H9 (cell line): Measurements from ENCODE around the gene TTC24. TPM values are rescaled to one million over a fixed set of nuclear protein-coding genes. Genes with fewer than 3 reads are reported as not detected.

Experiments used
- DNase-seq: peaks from one replicate; pipeline ENCODE4 v3.0.0-alpha.2; 2017
- H2AFZ ChIP-seq: one replicate; pipeline ENCODE4 v1.6.1; 2013; ENCODE audit warnings: mild to moderate bottlenecking, low read length, control low read depth, moderate library complexity
- H2AK5ac ChIP-seq: 2 replicates; pipeline ENCODE4 v1.6.1; 2013; ENCODE audit warnings: low read length, control low read depth, mixed read lengths; ENCODE audit not compliant: insufficient read length
- H2BK120ac ChIP-seq: one replicate; pipeline ENCODE4 v1.6.1; 2013; ENCODE audit warnings: low read depth, mild to moderate bottlenecking, low read length, control low read depth, inconsistent platforms; ENCODE audit not compliant: poor library complexity, severe bottlenecking
- H2BK12ac ChIP-seq: 2 replicates; pipeline ENCODE4 v1.6.1; 2013; ENCODE audit warnings: low read length, control low read depth, mixed read lengths, low read depth; ENCODE audit not compliant: insufficient read length
- H2BK15ac ChIP-seq: 2 replicates; pipeline ENCODE4 v1.6.1; 2013; ENCODE audit warnings: low read depth, low read length, control low read depth
- H2BK20ac ChIP-seq: one replicate; pipeline ENCODE4 v1.6.1; 2013; ENCODE audit warnings: low read depth, mild to moderate bottlenecking, low read length, control low read depth, inconsistent platforms; ENCODE audit not compliant: poor library complexity, severe bottlenecking
- H2BK5ac ChIP-seq: 2 replicates; pipeline ENCODE4 v1.6.1; 2013; ENCODE audit warnings: low read length, control low read depth, mixed read lengths; ENCODE audit not compliant: insufficient read length
- H3K14ac ChIP-seq: 2 replicates; pipeline ENCODE4 v1.6.1; 2013; ENCODE audit warnings: low read length, control low read depth; ENCODE audit not compliant: insufficient read depth
- H3K18ac ChIP-seq: 2 replicates; pipeline ENCODE4 v1.6.1; 2013; ENCODE audit warnings: low read depth, mild to moderate bottlenecking, mixed read lengths, low read length, control low read depth; ENCODE audit not compliant: insufficient read length
- H3K23ac ChIP-seq: 2 replicates; pipeline ENCODE4 v1.6.1; 2013; ENCODE audit warnings: low read length, control low read depth, mixed read lengths, low read depth; ENCODE audit not compliant: insufficient read length
- H3K23me2 ChIP-seq: 2 replicates; pipeline ENCODE4 v1.6.1; 2013; ENCODE audit warnings: low read depth, mild to moderate bottlenecking, mixed read lengths, low read length, control low read depth; ENCODE audit not compliant: insufficient read length, poor library complexity, severe bottlenecking
- H3K27ac ChIP-seq: 2 replicates; pipeline ENCODE4 v1.5.1; 2013; ENCODE audit warnings: low read length, control low read depth, mixed read lengths, low read depth; ENCODE audit not compliant: insufficient read length
- H3K27me3 ChIP-seq: 2 replicates; pipeline ENCODE4 v1.6.1; 2013; ENCODE audit warnings: low read length, control low read depth, inconsistent platforms; ENCODE audit not compliant: insufficient read depth
- H3K4ac ChIP-seq: 2 replicates; pipeline ENCODE4 v1.6.1; 2013; ENCODE audit warnings: low read depth, mild to moderate bottlenecking, control low read depth, inconsistent platforms, low read length, moderate library complexity
- H3K4me1 ChIP-seq: 2 replicates; pipeline ENCODE4 v1.6.1; 2013; ENCODE audit warnings: low read length, control low read depth, inconsistent platforms; ENCODE audit not compliant: insufficient read depth
- H3K4me2 ChIP-seq: 2 replicates; pipeline ENCODE4 v1.6.1; 2013; ENCODE audit warnings: low read length, control low read depth, mixed read lengths; ENCODE audit not compliant: insufficient read length, insufficient read depth
- H3K56ac ChIP-seq: 2 replicates; pipeline ENCODE4 v1.6.1; 2013; ENCODE audit warnings: low read depth, mild to moderate bottlenecking, mixed read lengths, low read length, control low read depth; ENCODE audit not compliant: insufficient read length
- H3K79me1 ChIP-seq: 2 replicates; pipeline ENCODE4 v1.6.1; 2013; ENCODE audit warnings: low read depth, mild to moderate bottlenecking, moderate library complexity, low read length, control low read depth, inconsistent platforms; ENCODE audit not compliant: insufficient read depth, poor library complexity, severe bottlenecking
- H3K79me2 ChIP-seq: 2 replicates; pipeline ENCODE4 v1.6.1; 2013; ENCODE audit warnings: low read length, control low read depth, inconsistent platforms; ENCODE audit not compliant: insufficient read depth
- H3K9ac ChIP-seq: 2 replicates; pipeline ENCODE4 v1.6.1; 2013; ENCODE audit warnings: low read length, control low read depth, mixed read lengths; ENCODE audit not compliant: insufficient read length; ENCODE audit errors: extremely low read depth
- H3K9me3 ChIP-seq: one replicate; pipeline ENCODE4 v1.6.1; 2013; ENCODE audit warnings: low read depth, low read length, inconsistent platforms; ENCODE audit not compliant: control insufficient read depth
- H3T11ph ChIP-seq: one replicate; pipeline ENCODE4 v1.6.1; 2013; ENCODE audit warnings: mild to moderate bottlenecking, low read length, control low read depth, inconsistent platforms
- H4K20me1 ChIP-seq: one replicate; pipeline ENCODE4 v1.6.1; 2013; ENCODE audit not compliant: control insufficient read depth, insufficient read length, insufficient read depth
- H4K5ac ChIP-seq: 2 replicates; pipeline ENCODE4 v1.6.1; 2013; ENCODE audit warnings: low read depth, mild to moderate bottlenecking, mixed read lengths, low read length, control low read depth; ENCODE audit not compliant: insufficient read length
- H4K8ac ChIP-seq: replicated peaks from 2 replicates; pipeline ENCODE4 v1.6.1; 2013; ENCODE audit warnings: low read length, control low read depth, mixed read lengths, low read depth; ENCODE audit not compliant: insufficient read length
- H4K91ac ChIP-seq: 2 replicates; pipeline ENCODE4 v1.6.1; 2013; ENCODE audit warnings: low read depth, mild to moderate bottlenecking, moderate library complexity, mixed read lengths, low read length, control low read depth; ENCODE audit not compliant: insufficient read length
- H3K27ac Mint-ChIP-seq, 3 experiments: 2 replicates in 2 of 3; 3 replicates in 1 of 3; pipeline ENCODE4 v1.8.0; 2020 to 2021; ENCODE audit warnings: mixed read lengths in 3 of 3, mild to moderate bottlenecking in 1 of 3, moderate library complexity in 1 of 3
- H3K27me3 Mint-ChIP-seq: 2 replicates; pipeline ENCODE4 v1.8.0; 2021; ENCODE audit warnings: low read depth, mild to moderate bottlenecking, moderate library complexity, mixed read lengths
- H3K36me3 Mint-ChIP-seq, 3 experiments: 2 replicates in 2 of 3; 3 replicates in 1 of 3; pipeline ENCODE4 v1.8.0; 2020 to 2021; ENCODE audit warnings: low read depth in 3 of 3, mixed read lengths in 3 of 3; ENCODE audit not compliant: insufficient read depth in 1 of 3
- H3K4me1 Mint-ChIP-seq, 2 experiments: 2 replicates each; pipeline ENCODE4 v1.8.0; 2020; ENCODE audit warnings: mixed read lengths in 2 of 2
- H3K4me3 Mint-ChIP-seq, 2 experiments: 2 replicates in 1 of 2; 3 replicates in 1 of 2; pipeline ENCODE4 v1.8.0; 2020 to 2021; ENCODE audit warnings: mild to moderate bottlenecking in 2 of 2, mixed read lengths in 2 of 2, moderate library complexity in 1 of 2
- H3K9me3 Mint-ChIP-seq, 2 experiments: 2 replicates in 1 of 2; 3 replicates in 1 of 2; pipeline ENCODE4 v1.8.0; 2020; ENCODE audit warnings: mild to moderate bottlenecking in 2 of 2, mixed read lengths in 2 of 2, moderate library complexity in 1 of 2
- CTCF ChIP-seq: fragments of 200-600 bp; sonication (generic); conservative IDR thresholded peaks from 3 replicates; pipeline ENCODE4 v1.8.0; 2021; ENCODE audit warnings: antibody characterized with exemption, mild to moderate bottlenecking
- WGBS: extraction: QIAGEN DNeasy Blood & Tissue Kit; methylation state at CpG from one replicate; pipeline ENCODE4 v1.1.7; 2013; ENCODE audit warnings: missing lambda C conversion rate, low lambda C conversion rate, mixed read lengths; ENCODE audit not compliant: insufficient read length; ENCODE audit errors: extremely low coverage; 5-methylcytosine and 5-hydroxymethylcytosine counted together
- total RNA-seq: library from RNA; stranded (reverse); gene quantifications from 2 replicates; pipeline ENCODE4 v1.2.1, GENCODE V29; 2021

The TTC24 gene
- total RNA-seq, 1 experiment from 2014 or later, result 0.26 TPM

- no peaks in the 10 kb centered on the region for H3K27me3 Mint-ChIP-seq
- no peak overlapping the region for H3K18ac ChIP-seq
- H3K9ac ChIP-seq, result peak overlapping the region; percentile 60
- H3K79me1 ChIP-seq, result no peaks in the 10 kb centered on the region
- H3K4ac ChIP-seq, result no peak overlapping the region
- peaks cover 15 to 38% (median 28%) of the 10 kb centered on the region in 3 experiments; a peak in 6 of 7 replicates for H3K36me3 Mint-ChIP-seq
- H3K23ac ChIP-seq, result no peak overlapping the region
- H3K27me3 ChIP-seq, result no peaks in the 10 kb centered on the region
- H2BK15ac ChIP-seq, result no peak overlapping the region
- no peaks in the 10 kb centered on the region for H3K4me1 ChIP-seq
- H3K27ac Mint-ChIP-seq, result peak overlapping the region; percentile 80 to 95 (median 94); a peak in 6 of 7 replicates
- H2BK120ac ChIP-seq, result no peak overlapping the region
- H3K4me3 Mint-ChIP-seq, result peak overlapping the region; percentile 79 to 88
- H4K20me1 ChIP-seq, result peaks cover 2% of the 10 kb centered on the region
- peak overlapping the region; percentile 20 for H3K27ac ChIP-seq
- H3K79me2 ChIP-seq, result no peaks in the 10 kb centered on the region
- no peak overlapping the region for H2BK5ac ChIP-seq
- no peaks in the 10 kb centered on the region for H3K9me3 Mint-ChIP-seq
- no peak overlapping the region for H4K8ac ChIP-seq
- H3K14ac ChIP-seq, result no peak overlapping the region
- H4K5ac ChIP-seq, result no peak overlapping the region
- H3T11ph ChIP-seq, result no peak overlapping the region
- no peak overlapping the region for H3K56ac ChIP-seq
- no CpG with 5 or more reads among the region's 6 CpGs for WGBS
- H3K9me3 ChIP-seq, result no peaks in the 10 kb centered on the region
- peak overlapping the region; percentile 74 for H3K4me2 ChIP-seq
- H2BK20ac ChIP-seq, result no peak overlapping the region
- peaks cover 3% of the 10 kb centered on the region for H3K23me2 ChIP-seq
- H4K91ac ChIP-seq, result no peak overlapping the region
- DNase-seq, result no peak
- no peak for TF ChIP-seq CTCF
- no peak overlapping the region for H2AK5ac ChIP-seq
- peaks cover 16 to 17% of the 10 kb centered on the region in 2 experiments for H3K4me1 Mint-ChIP-seq
- no peak overlapping the region for H2AFZ ChIP-seq
- H2BK12ac ChIP-seq, result no peak overlapping the region
Measured at GRCh38 chr1:156591181-156591431, 11.6 kb downstream of the TTC24 start.
